Measurements from ENCODE around the gene TGFBR3.
"Not testable (repeated sequence)": the region's sequence is repeated elsewhere in the genome, so short reads cannot be mapped to it uniquely, and the experiment has no call there.

The TGFBR3 gene

GRCh38 chr1:91847851-91848250, 38.1 kb downstream of the TGFBR3 start:
- DNase-seq (ENCODE audit: low read depth) = no peak

GRCh38 chr1:91846639-91847013, 39.3 kb downstream of the TGFBR3 start:
- DNase-seq (ENCODE audit: low read depth) = no peak

GRCh38 chr1:91846007-91846638, 39.8 kb downstream of the TGFBR3 start:
- DNase-seq (ENCODE audit: low read depth) = no peak

- DNase-seq (ENCODE audit: low read depth) = no peak
These were observed 41.0 kb downstream of the TGFBR3 start for GRCh38 chr1:91844862-91845528.

GRCh38 chr1:91843843-91844242, 42.1 kb downstream of the TGFBR3 start:
- no peak for DNase-seq (ENCODE audit: low read depth)

GRCh38 chr1:91842563-91842962, 43.4 kb downstream of the TGFBR3 start:
- DNase-seq (ENCODE audit: low read depth) = no peak

GRCh38 chr1:91842056-91842455, 43.9 kb downstream of the TGFBR3 start:
- DNase-seq (ENCODE audit: low read depth) = no peak

- DNase-seq (ENCODE audit: low read depth) = not testable (repeated sequence)
These were observed 45.7 kb downstream of the TGFBR3 start for GRCh38 chr1:91840276-91840675.

GRCh38 chr1:91836331-91837040, 49.5 kb downstream of the TGFBR3 start:
- no peak for DNase-seq (ENCODE audit: low read depth)

GRCh38 chr1:91835087-91835521, 50.8 kb downstream of the TGFBR3 start:
- DNase-seq (ENCODE audit: low read depth) = no peak

- not testable (repeated sequence) for DNase-seq (ENCODE audit: low read depth)
These were observed 51.4 kb downstream of the TGFBR3 start for GRCh38 chr1:91834549-91834948.

- DNase-seq (ENCODE audit: low read depth) = no peak
These were observed 52.0 kb downstream of the TGFBR3 start for GRCh38 chr1:91833946-91834345.

GRCh38 chr1:91831132-91831930, 54.6 kb downstream of the TGFBR3 start:
- DNase-seq (ENCODE audit: low read depth) = no peak

GRCh38 chr1:91830242-91831131, 55.5 kb downstream of the TGFBR3 start:
- DNase-seq (ENCODE audit: low read depth) = no peak

GRCh38 chr1:91829293-91830153, 56.4 kb downstream of the TGFBR3 start:
- no peak for DNase-seq (ENCODE audit: low read depth)

- DNase-seq (ENCODE audit: low read depth) = no peak
These were observed 57.2 kb downstream of the TGFBR3 start for GRCh38 chr1:91828583-91829281.

- no peak for DNase-seq (ENCODE audit: low read depth)
These were observed 58.3 kb downstream of the TGFBR3 start for GRCh38 chr1:91827459-91828321.

GRCh38 chr1:91827087-91827458, 58.9 kb downstream of the TGFBR3 start:
- DNase-seq (ENCODE audit: low read depth) = no peak

GRCh38 chr1:91826649-91827048, 59.3 kb downstream of the TGFBR3 start:
- no peak for DNase-seq (ENCODE audit: low read depth)

Data from stimulated activated CD8-positive, alpha-beta memory T cell treated with anti-CD3 and anti-CD28 coated beads, Interleukin-12 subunit alpha, Interleukin-12 subunit beta, amount 100 ng/mL, for 4 hours (primary cell).